Left hindlimb (tissue), 1 donor: ENCODE results near the gene ZNF611.
"Not testable (repeated sequence)": the region's sequence is repeated elsewhere in the genome, so short reads cannot be mapped to it uniquely, and the experiment has no call there.

ENCODE experiments used
- DNase-seq: peaks from one replicate; pipeline ENCODE4 v3.0.0-alpha.2; 2018

ZNF611 gene

DNA sequence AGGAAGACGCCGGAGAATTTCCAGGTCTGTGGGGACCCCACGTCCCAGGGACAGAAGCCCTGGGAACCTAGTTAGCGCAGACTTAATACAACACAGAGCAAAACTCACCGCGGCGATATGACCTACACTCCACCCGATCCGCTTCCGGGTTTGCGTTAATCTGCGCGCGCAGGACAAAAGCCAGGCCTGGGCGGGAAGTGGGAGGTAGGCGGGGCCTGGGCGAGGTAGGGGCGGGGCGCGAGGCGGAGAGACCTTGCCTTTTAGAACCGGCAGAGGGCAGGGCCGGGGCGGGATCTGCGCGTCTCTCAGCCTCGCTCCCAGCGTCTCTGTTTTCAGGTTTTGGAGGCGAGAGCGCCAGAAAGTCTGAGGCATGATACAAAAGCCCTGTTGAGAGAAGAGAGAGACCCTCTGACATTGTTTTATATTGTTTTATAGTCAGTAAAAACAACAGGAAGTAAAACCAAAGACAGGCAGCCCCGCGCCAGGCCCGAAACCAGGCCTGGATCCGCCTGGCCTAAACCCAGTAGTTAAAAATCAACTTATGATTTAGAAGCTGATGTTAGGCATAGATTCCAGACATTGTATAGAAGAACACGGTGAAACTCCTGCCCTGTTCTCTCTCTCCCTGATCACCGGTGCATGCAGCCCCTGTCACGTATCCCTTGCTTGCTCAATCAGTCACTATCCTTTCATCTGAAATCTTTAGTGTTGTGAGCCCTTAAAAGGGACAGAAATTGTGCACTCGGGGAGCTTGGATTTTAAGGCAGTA lies at the start of gene ZNF611:
Gene ZNF611 (minus strand): TSS at position 152 of the 769 bp plus-strand sequence. CDS start 19,150 bp downstream, outside the sequence.
- peak; percentile 97 for DNase-seq

DNA sequence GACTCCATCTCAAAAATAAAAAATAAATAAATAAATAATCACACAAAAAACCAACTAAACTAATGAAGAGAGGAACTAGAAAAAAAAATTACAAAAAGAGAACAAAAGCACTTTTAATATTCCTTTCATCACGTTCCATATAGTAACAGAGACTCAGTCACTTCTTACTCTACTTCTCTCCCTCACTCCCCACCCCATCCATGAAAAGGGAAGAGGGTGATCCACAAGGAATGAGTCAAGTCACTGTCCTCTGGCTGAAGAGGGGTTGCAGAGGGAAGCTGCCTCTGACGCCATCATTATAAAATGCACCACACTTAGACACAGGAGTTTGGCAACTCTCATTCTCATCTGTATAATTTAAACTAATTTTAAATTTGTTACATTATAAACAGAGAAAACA lies 48.0 kb upstream of the ZNF611 start:
- not testable (repeated sequence) for DNase-seq

DNA sequence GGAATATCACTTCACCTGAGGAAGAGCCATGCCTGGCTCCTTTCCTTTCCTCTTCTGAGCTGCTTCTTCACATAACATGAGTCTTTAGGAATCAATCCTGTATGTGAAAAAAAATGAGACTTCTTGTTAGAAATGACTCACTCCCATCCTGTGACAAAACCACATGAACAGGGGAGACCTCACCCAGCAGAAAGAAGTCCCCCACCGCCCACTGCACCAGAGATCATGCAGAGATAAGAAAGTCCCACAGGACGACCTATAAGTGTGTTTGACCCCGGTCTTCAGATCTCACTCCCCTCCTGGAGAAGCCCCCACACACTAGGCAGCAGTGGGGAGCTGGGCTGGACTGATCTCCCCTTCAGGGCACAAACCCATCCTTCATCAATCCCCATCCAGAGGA lies 44.0 kb upstream of the ZNF611 start:
- no peak for DNase-seq

DNA sequence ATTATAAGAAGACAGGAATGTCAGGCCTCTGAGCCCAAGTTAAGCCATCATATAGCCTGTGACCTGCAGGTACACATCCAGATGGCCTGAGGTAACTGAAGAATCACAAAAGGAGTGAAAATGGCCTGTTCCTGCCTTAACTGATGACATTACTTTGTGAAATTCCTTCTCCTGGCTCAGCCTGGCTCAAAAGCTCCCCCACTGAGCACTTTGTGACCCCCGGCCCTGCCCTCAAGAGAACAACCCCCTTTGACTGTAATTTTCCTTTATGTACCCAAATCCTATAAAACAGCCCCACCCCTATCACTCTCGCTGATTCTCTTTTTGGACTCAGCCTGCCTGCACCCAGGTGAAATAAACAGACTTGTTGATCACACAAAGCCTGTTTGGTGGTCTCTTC lies 21.6 kb upstream of the ZNF611 start:
- DNase-seq = not testable (repeated sequence)

DNA sequence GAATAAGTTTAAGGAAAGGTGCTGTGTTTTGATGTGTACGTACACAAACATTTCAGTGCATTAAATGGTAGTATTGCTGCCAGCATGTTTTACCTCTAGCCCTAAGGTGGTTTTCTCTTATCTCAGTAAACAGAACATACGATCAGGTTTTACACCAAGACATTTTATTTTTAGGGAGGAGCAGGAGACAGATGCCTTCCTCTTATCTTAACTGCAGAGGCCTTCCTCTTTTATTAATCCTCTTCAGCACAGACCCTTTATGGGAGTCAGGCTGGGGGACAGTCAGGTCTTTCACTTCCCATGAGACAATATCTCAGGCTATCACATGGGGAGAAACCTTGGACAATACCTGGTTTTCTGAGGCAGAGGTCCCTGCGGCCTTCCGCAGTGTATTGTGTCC lies 14.9 kb upstream of the ZNF611 start:
- no peak for DNase-seq

DNA sequence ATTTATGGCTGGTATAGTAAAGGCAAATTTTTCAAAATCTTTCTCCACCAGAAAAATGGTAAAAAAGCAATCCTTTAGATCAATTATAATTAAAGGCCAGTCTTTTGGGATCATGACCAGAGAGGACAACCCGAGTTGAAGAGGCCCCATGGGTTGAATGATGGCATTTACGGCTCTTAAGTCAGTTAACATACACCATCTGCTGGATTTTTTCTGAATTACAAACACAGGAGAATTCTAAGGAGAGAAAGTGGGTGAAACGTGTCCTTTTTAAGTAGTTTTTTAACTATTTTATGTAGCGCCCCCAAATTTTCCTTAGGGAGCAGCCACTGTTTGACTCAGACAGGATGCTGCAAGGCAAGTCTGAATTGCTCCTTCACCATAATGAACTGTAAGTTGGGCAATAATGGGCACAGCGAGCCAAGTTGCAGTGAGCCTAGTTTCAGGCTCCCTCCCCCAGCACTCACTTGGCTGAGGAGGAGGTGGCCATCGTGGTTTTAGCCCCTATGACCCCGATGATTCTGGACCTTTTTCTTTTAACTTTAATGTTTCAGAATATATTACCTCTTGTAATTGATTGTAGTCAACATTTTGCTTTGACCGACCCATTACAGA lies 13.6 kb upstream of the ZNF611 start:
- no peak for DNase-seq

DNA sequence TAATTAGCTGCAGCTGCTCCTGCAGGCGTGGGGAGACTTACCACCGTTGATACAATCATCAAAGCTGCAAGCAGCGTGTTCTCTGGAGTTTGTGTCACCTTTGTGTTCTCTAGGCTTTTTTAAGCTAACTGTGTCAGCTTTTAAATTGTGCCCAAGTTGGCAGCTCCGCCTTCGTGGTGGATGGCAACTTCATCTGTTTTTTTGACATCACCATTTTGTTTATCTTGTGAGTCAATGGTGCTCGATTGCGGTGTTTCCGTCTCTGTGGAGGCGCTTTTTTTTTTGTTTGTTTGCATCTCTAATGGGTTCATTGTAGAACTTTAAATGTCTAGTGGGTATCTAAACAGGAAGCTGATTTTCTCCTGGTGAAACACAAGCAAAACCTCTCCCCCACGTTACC lies 11.1 kb upstream of the ZNF611 start:
- not testable (repeated sequence) for DNase-seq

DNA sequence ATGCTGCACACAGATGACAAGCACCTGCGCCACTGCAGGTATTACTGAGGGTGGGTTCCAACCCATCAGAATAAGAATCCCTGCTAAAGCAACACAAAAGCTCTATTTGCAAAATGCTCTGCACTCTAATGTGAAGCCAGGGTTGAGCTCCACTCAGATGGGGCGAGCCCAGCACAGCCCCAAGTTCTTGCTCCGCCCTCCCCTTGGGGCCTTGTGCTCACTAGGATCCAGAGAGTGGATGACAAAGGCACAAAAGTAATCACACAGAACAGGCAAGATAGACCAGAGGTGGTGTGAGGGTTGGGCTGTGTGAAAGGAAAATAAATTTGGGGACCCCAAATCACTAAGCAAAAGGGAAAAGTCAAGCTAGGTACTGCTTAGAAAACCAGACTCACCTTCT lies 8.2 kb upstream of the ZNF611 start:
- no peak for DNase-seq

DNA sequence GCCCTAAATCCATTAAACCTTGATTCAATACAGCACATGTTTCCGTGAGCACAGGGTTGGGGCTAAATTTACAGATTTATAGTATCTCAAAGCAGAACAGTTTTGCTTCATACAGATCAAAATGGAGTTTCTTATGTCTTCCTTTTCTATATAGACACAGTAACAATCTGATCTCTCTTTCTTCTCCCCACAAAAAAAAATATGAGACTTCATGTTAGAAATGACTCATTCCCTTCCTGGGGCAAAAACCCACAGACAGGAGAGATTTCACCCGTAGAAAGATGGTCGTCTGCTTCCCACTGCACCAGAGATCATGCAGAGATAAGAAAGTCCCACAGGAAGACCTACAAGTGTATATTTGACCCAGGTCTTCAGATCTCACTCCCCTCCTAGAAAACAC lies 7.7 kb upstream of the ZNF611 start:
- no peak for DNase-seq

DNA sequence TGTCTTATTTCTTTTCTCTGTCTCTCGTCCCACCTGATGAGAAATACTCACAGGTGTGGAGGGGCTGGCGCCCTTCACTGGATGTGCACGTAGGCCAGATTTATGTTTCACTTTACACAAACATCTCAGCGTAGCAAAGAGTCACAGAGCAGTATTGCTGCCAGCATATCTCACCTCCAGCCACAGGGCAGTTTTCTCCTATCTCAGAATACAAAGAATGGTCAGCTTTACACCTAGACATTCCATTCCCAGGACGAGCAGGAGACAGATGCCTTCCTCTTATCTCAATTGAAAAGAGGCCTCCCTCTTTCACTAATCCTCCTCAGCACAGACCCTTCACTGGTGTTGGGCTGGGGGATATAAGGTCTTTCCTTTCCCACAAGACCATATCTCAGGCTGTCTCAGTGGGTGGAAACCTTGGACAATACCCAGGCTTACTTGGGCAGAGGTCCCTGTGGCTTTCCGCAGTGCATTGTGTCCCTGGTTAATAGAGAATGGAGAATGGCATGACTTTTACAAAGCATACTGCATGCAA lies 7.2 kb upstream of the ZNF611 start:
- DNase-seq = no peak

DNA sequence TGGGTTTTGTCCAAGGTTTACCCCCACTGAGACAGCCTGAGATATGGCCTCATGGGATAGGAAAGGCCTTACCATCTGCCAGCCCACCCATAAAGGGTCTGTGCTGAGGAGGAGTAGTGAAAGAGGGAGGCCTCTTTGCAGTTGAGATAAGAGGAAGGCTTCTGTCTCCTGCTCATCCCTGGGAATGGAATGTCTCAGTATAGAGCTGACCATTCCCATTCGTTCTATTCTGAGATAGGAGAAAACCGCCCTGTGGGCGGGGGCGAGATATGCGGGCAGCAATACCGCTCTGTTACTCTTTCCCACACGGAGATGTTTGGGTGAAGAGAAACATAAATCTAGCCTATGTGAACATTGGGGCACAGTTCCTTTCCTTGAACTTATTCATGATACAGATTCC lies 6.5 kb upstream of the ZNF611 start:
- not testable (repeated sequence) for DNase-seq

DNA sequence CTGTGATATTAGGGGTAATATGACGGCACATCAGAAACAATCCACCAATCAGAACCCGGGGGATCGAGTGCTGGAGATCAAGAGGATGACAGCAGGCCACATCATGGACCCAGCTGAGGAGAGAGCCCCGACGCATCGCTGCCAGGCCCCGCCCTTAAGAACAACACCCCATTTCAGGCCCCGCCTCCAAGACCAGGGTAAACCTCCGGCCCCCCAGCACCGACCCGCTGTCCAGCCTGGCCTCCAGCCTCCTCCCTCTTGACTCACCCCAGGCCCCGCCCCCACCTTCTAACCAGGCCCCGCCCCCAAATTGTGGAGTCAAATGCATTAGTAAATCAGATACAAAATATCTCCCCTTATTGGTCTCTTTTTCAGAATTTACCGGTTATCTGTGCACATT lies 4.7 kb upstream of the ZNF611 start:
- DNase-seq = no peak

DNA sequence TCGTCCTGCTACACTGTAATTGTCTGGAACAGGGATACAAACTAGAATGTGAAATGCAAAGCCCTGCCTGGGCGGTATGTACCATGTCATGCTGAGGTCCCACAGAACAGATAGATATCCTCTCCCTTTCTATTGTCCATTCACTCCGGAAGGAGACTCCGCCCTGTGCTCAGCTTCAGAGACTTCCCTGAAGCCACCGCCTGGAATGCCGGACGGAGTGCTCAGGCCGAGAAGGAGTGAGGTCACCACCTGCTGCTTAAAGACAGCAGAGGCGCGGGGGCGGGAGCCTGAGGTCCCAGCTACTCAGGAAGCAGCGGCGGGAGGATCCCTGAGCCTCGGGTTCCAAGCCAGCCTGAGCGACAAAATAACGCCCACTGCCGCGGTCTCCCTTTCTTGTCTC lies 890 bp upstream of the ZNF611 start:
- DNase-seq = peak; percentile 72

DNA sequence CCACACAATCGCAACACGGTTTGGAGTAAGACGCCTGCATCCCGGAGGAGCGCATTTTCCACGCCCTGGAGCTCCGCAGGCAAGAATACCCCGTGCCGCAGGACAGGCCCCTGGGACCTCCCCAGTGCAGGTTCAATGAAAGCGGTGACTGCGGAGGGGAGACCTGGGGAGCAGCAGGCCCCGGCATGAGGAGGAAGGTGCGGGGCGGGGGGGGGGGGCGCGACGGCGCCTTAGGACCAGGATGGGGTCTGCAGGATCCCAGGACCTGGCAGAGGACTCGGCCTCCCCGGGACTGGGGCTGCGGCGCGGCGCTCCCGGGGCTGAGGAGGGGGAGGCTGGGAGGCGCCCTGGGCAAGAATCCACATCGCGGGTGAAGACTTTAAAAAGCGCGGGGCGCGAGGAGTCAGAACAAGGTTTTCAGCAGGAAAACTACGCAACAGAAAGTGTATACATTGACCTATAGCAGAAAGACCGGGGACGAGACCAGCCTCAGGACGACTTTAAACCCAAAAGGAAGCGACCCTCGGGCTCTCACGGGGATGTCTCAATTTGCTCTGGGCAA lies 432 bp downstream of the ZNF611 start:
- no peak for DNase-seq

DNA sequence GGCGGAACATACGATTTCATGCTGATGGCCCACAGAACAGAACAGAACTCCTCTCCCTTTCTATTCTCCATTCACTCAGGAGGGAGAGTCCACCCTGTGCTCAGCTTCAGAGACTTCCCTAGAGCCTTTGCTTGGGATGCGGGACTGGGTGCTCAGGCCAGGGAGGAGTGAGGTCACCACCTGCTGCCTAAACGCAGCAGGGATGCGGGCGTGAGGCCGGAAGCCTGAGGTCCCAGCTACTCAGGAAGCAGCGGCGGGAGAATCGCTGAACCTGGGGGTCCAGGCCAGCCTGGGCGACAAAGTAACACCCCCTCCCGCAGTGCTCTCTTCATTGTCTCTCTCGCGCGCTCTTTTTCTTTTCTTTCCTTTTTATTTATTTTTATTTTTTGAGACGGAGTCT lies 8.8 kb downstream of the ZNF611 start:
- DNase-seq = not testable (repeated sequence)

DNA sequence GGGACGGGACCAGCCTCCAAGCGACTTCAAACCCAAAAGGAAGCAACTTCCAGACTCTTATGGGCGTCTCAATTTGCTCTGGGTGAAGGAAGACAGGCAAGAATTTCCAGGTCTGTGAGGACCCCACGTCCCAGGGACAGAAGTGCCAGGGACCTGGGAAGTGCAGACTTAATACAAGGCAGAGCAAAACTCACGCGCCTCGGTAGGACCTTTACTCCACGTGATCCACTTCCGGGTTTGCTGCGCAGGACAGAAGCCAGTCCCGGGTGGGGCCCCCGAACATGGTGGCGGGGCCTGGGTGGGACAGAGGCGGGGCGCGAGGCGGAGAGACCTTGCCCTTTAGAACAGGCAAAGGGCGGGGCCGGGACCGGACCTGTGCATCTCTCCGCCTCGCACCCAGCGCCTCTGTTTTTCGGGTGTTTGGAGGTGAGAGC lies 9.3 kb downstream of the ZNF611 start:
- no peak for DNase-seq

DNA sequence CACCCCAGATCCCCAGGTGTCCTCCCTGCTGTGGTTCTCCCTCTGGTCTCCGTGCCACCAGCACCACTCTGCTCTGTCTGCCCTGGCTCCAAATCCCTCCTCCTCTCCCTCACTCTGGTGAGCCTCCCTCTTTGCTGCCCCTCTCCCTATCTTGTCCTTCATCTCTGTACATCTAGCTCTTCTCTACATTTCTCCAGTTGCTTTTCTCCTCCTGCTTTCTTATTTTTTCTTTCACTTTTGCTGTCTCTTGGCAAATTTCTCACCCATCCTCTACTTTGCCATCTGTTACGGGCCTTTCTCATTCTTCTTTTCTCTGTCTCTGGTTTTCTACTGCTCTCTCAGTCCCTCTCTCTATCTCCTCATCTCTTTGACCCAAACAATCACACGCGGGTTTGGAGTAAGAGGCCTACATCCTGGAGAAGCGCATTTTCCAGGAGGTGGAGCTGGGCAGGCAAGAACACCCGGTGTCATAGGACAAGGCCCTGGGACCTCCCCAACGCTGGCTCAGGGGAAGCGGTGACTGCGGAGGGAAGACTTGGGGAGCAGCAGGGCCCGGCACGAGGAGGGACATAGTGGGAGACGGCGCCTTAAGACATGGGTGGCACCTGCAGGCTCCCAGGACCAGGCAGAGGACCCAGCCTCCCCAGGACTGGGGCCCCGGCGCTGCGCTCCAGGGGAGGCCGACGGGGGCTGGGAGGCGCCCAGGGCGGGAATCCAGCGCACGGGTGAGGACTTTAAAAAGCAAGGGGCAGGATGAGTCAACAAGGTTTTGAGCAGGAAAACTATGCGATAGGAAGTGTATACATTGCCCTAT lies 9.9 kb downstream of the ZNF611 start:
- DNase-seq = no peak

DNA sequence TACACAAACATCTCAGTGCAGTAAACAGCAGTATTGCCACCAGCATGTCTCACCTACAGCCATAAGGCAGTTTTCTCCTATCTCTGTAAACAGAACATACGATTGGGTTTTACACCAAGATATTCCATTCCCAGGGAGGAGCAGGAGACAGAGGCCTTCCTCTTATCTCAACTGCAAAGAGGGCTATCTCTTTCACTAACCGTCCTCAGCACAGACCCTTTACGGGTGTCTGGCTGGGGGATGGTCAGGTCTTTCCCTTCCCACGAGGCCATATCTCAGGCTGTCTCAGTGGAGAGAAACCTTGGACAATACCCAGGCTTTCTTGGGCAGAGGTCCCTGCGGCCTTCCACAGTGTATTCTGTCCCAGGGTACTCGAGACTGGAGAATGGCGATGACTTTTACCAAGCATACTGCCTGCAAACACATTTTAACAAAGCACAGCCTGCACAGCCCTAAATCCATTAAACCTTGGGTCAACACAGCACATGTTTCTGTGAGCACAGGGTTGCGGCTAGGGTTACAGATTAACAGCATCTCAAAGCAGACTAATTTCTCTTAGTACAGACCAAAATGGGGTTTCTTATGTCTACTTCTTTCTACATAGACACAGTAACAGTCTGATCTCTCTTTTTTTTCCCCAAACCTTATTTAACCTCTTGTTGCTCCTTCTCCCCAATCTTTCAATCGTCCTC lies 10.8 kb downstream of the ZNF611 start:
- not testable (repeated sequence) for DNase-seq

DNA sequence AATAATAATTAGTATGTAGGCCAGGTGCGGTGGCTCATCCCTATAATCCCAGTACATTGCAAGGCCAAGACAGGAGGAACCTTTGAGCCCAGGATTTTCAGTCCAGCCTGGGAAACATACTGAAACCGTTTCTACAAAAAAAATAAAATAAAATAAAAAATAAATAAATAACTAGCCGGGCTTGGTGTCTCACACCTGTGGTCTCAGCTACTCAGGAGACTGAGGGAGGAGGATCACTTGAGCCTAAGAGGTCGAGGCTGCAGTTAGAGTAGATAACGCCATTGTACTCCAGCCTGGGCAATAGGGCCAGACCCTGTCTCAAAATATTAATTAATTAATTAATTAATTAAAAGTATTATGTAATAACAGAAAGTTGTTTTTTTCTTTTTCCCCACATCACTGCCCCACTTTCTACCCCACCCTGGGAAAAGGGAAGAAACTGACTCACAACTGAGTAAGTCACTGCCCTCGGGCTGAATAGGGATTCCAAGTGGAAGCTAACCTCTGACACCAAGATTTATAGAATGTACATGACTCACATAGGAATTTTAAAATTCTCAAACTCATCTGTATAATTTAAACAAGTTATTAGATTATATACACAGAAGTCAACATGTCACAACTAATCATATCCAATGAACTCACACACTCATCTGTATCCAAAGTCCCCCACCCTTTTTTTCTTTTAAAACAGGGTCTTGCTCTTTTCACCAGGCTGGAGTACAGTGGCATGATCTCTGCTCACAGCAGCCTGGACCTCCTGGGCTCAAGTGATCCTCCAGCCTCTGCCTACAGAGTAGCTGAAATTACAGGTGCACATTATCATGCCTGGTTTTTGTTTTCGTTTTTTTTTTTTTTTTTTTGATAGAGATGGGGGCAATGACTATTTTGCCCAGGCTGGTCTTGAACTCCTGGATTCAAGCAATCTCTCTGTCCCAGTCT lies 12.5 kb downstream of the ZNF611 start:
- DNase-seq = no peak

DNA sequence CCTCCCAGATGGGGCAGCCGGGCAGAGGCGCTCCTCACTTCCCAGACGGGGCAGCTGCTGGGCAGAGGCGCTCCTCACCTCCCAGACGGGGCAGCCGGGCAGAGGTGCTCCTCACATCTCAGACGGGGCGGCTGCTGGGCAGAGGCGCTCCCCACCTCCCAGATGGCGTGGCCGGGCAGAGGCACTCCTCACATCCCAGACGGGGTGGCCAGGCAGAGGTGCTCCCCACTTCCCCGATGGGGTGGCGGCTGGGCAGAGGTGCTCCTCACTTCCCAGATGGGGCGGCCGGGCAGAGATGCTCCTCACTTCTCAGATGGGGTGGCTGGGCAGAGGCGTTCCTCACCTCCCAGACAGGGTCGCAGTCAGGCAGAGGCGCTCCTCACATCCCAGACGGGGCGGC lies 14.3 kb downstream of the ZNF611 start:
- DNase-seq = not testable (repeated sequence)

DNA sequence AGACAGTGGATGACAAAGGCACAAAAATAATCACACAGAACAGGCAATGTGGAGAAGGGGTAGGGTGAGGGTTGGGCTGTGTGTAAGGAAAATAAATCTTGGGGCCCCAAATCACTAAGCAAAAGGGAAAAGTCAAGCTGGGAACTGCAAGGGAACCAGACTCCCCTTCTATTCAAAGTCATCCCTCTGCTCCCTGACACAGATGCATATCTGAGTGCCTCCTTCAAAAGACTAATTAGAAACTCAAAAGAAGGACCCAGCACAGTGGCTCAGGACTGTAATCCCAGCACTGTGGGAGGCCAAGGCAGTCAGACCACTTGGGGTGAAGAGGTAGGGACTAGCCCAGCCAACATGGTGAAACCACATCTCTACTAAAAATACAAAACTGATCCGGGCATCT lies 18.3 kb downstream of the ZNF611 start:
- no peak for DNase-seq
